GM12891 (cell line): ENCODE results near the gene STXBP6.

Source experiments
- DNase-seq: peaks from one replicate; pipeline ENCODE4 v3.0.0; 2011; ENCODE audit warnings: low spot score; ENCODE audit not compliant: insufficient read length
- FAIRE-seq: peaks from 2 replicates; lab custom pipeline; 2011; peaks lifted over from hg19 to GRCh38; lab: Jason Lieb, UNC
- PAX5 ChIP-seq: IDR thresholded peaks from 2 replicates; pipeline ENCODE4 v1.6.1; 2011; ENCODE audit warnings: low read length, moderate library complexity, mild to moderate bottlenecking; ENCODE audit not compliant: insufficient read depth, severe bottlenecking
- POLR2A ChIP-seq: IDR thresholded peaks from 2 replicates; pipeline ENCODE4 v1.6.1; 2011; ENCODE audit warnings: low read depth, low read length, control low read depth
- POLR2AphosphoS5 ChIP-seq: IDR thresholded peaks from 2 replicates; pipeline ENCODE4 v1.6.1; 2011; ENCODE audit warnings: low read depth, low read length, control low read depth
- POU2F2 ChIP-seq: IDR thresholded peaks from 2 replicates; pipeline ENCODE4 v1.6.1; 2011; ENCODE audit warnings: low read depth, mild to moderate bottlenecking, control low read depth, low read length, moderate library complexity
- SPI1 ChIP-seq: IDR thresholded peaks from 2 replicates; pipeline ENCODE4 v1.6.1; 2011; ENCODE audit warnings: low read depth, low read length, control low read depth
- TAF1 ChIP-seq: IDR thresholded peaks from 2 replicates; pipeline ENCODE4 v1.6.1; 2011; ENCODE audit warnings: low read depth, low read length, control low read depth

Gene STXBP6

DNA sequence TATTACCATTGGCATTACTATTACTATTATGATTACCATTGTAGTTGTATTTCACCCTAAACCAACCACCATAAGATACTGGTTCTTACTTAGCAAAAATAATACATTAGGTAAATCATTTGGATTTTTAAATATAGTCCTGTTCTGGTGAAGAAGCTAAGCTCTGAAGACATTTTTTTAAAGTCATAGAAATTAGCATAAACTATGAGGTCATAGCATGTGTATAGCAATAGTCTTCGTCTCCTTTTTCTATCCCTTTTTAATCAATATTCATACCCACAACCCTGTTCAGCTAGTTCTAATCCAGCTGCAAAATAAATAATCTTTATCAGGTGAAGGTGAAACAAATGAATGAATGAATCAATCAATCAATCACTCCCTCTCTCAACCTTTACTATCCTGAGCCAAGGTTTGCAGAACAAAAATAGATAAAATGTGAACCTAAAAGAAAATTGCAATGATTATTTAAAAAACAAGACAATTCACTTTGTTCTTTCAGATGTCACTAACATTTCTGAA, 134.5 kb downstream of the STXBP6 start:
- DNase-seq (no peak), FAIRE-seq (no peak)
- TF ChIP-seq POLR2A (no peak), POLR2AphosphoS5 (no peak), PAX5 (no peak), TAF1 (no peak), SPI1 (no peak), POU2F2 (no peak)

DNA sequence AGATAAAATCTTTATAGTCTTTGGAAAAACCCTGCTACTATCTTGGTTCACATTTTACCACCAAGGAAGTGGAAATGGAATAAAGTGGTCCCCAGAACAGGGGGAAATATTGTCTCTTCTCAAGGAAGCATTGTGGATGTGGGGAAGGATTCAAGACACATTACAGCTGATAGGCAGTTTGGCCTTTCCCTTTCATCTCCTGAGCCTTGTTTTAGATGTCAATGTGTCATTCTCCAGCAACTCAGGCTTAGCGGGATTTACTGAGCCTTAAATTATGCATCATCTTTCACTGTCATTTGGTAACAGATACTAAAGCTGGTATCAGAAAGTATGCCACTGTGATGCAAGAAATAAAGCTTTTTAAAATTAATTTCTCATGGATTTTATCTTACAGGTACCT, 136.2 kb downstream of the STXBP6 start:
- DNase-seq = no peak
- TF ChIP-seq PAX5 (no peak), POU2F2 (no peak), TAF1 (no peak), POLR2A (no peak), POLR2AphosphoS5 (no peak), SPI1 (no peak)
- no peak for FAIRE-seq

- TF ChIP-seq POLR2A (no peak), TAF1 (no peak), SPI1 (no peak)
- DNase-seq = no peak
Observed at GRCh38 chr14:24913021-24913420, 136.9 kb downstream of the STXBP6 start.

DNA sequence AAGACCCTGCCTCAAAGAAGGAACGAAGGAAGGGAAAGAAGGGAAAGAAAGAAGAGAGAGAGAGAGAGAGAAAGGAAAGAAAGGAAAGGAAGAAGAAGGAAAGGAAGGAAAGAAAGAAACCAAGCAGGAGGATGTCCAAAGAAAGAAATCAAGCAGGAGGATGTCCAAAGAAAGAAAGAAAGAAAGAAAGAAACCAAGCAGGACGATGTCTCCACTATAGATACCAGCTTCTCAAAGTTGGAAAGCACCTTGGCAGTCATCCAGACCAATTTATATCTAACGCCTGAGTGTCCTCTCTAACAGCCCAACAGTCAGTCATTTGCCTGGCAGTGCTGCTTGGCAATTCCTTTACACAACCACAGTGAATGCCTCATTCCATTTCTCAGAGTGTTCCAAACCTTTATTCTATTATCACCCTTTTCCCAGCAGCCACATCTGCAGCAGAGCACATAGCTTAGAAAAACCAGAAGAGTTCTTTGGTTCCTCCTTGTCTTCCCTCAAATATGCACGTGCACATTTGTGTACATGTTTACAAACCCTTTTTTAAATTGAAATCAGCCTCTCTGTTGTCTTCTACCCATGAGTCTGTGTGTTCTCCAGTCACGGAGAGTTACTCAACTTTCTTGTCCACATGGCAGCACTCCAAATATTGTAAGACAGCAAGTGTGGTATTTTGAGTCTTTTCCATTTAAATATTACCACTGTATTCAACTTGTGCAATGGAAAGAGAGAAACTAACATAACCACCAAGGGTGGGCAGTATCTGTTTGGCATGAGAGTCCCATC, 138.4 kb downstream of the STXBP6 start:
- no peak for TF ChIP-seq POU2F2
- TF ChIP-seq POLR2AphosphoS5 = no peak
- TF ChIP-seq SPI1 = no peak
- no peak for TF ChIP-seq TAF1
- no peak for TF ChIP-seq PAX5
- DNase-seq (no peak), FAIRE-seq (no peak)

More at GRCh38 chr14:24913021-24913420, 136.9 kb downstream of the STXBP6 start:
- FAIRE-seq = no peak

DNA sequence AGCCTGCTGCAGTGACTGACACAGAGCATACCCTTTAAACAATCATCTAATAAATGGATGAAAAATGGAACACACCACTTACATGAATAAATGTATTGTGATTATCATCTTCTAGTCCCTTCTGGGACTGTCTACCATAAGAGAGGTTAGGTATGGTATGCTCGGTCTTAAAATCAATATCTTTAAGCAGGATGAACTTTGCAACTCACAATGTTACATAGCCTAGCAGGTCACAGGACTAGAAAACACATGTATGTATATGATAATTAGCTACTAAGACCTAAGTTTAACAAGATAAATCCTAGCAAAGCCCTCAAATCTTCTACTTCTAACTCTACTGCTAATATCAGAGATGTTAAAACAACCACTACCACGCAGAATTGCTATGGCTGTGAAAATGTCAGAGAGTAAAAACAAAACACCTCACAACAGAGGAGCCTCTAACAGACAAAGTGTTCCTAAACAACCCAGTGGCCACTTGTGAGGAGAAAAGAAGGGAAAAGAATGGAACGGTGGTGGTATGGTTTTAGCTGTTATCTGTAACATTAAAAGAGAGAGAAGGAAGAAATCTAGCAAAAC, 139.4 kb downstream of the STXBP6 start:
- FAIRE-seq = no peak
- DNase-seq = no peak
- TF ChIP-seq POU2F2 (no peak), TAF1 (no peak), POLR2AphosphoS5 (no peak), SPI1 (no peak), POLR2A (no peak), PAX5 (no peak)

GRCh38 chr14:24909523-24910302, 140.2 kb downstream of the STXBP6 start:
- TF ChIP-seq POLR2AphosphoS5 (no peak), PAX5 (no peak), POLR2A (no peak), SPI1 (no peak), TAF1 (no peak), POU2F2 (no peak)
- FAIRE-seq = no peak
- DNase-seq = no peak

- no peak for FAIRE-seq
- TF ChIP-seq SPI1 (no peak), POLR2AphosphoS5 (no peak), POLR2A (no peak), POU2F2 (no peak), TAF1 (no peak), PAX5 (no peak)
- no peak for DNase-seq
Observed at GRCh38 chr14:24908592-24909236, 141.2 kb downstream of the STXBP6 start.

GRCh38 chr14:24904533-24904932, 145.4 kb downstream of the STXBP6 start:
- TF ChIP-seq SPI1 (no peak), POLR2A (no peak), PAX5 (no peak), POLR2AphosphoS5 (no peak), POU2F2 (no peak), TAF1 (no peak)

DNA sequence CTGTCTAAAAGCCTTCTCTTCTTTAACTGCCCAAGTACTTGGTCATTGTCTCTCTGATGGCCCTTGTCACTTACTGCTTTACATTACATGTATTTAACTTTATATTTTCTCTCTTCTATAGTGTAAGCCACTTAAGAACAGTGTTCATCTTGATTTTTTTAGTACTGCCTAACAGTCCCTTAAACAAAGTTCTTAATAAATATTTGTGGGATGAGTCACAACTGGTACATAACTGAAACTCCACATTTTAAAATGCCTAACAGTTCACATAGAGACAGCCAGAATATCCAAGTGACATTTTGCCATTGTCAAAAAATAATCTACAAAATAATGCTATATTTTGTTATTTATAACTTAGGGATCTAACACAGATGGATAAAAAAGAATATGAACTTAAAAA, 146.6 kb downstream of the STXBP6 start:
- TF ChIP-seq SPI1 = no peak
- FAIRE-seq (no peak), DNase-seq (no peak)

More at GRCh38 chr14:24904533-24904932, 145.4 kb downstream of the STXBP6 start:
- DNase-seq (no peak), FAIRE-seq (no peak)
